HG02973 (cell line): Measurements from ENCODE around the gene HCN4.
"Not testable (repeated sequence)": the region's sequence is repeated elsewhere in the genome, so short reads cannot be mapped to it uniquely, and the experiment has no call there.

Experiments used
- ATAC-seq: cut with Tn5 transposase; IDR thresholded peaks from one replicate; pipeline ENCODE4 v1.9.1; 2021; ENCODE audit warnings: moderate library complexity; ENCODE audit not compliant: unreplicated experiment

The HCN4 gene

DNA sequence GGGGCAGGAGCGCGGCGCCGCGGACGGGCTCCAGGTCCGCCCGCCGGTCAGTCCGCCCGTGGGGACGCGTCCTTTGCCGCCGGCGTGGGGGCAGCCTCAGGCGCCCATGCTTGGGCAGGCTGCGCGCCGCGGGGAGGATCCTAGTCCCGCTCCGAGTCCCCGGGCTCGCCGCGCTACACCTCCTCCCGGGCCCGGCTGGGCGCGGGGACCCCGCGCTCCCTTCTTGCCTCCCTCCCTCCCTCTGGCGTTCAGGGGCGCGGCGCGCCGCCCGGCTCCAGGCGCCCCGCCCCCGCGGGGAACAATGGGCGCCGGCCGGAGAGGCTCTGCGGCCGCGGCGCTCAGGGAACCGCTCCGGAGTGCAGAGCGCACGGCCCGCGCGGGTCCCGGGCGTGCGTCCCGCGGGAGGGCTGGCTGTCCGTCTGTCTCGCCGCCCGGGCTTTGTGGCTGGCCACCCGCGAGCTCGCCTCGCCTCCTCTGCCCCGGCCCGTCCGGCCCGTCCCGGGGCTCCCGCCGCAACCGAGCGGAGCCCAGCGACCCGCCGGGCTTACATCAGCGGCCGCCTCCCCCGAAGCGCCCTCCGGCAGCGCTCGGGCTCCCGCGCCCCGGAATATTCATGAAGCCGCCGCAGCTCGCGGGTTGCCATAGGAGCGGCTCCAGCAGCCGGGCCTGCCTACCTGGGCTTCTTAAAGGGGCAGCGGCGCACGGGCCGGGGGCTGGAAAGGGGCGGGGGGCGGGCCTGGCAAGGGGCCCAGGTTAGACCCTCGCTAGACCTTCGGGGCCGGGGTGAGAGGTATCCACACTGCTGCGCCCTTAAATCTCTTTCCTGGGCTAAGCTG lies at the start of gene HCN4:
Gene HCN4 (minus strand): TSS at position 658 of the 836 bp plus-strand sequence. CDS start 688 bp downstream, outside the sequence.
- no peak for ATAC-seq

DNA sequence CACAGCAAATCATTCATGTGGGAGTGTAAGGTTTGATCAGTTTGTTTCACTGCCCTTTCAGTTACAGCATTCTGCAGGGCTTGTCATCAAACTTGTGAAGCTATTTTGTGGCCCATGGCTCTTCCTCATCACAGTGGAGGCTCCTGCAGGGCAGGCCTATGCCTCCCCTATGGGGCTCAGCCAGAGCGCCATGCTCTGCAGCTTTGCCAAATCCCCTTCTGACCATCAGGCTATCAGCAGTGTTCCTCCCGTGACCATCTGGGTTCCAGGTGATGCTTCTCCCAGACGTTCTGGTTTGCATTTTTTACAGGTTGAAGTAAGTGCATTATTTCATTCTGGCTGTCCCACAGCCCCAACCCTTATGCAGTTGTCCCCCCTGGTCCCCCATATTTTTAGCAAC lies 46.1 kb upstream of the HCN4 start:
- ATAC-seq: no peak

DNA sequence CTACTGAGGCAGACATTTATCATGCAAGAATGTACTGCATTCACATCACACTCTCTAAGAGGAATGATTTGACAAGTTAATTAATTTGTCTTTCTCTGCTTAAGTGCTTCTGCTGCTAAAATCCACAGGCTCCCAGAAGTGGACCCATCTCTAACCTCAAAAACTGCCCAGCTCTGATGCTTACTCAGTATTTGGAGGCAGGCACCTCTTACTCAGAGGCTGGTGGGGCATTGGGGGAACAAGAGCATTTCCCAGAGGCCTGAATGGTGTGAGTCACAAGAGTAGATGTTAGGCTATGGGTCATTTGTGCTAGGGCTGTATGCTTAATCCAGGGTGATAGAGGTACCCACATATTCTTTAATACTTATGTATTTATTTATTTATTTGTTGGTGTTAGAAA lies 34.4 kb upstream of the HCN4 start:
- no peak for ATAC-seq

DNA sequence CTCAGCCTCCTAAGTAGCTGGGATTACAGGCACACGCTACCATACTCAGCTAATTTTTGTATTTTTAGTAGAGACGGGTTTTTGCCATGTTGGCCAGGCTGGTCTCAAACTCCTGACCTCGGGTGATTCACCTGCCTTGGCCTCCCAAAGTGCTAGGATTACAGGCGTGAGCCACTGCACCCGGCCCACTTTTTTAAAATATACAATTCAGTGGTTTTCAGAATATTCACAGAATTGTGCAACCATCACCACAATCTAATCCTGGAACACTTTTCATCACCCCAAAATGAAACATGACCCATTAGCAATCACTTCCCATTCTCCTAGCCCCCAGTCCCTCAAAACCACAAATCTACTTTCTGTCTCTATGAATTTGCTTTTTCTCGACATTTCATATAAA lies 31.5 kb upstream of the HCN4 start:
- ATAC-seq: not testable (repeated sequence)

DNA sequence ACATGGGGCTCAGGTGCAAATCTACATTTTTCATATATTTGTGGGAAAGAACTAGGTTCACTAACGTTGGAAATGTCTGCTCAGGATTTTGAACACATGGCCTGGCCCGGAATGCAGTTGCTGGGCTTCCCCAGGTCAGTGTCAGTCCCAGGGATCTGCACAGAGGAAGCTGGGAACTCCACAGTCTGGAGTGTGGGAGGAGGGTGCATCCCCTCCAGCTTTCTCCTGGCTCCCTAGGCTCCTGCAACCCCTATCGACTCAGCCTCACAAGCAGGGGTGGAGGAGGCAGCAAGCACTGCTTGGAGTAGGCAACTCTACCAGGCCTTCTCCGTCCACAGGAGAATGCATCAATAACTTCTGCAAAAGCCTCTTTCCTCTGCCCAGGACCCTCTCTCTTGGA lies 30.1 kb upstream of the HCN4 start:
- ATAC-seq: no peak

DNA sequence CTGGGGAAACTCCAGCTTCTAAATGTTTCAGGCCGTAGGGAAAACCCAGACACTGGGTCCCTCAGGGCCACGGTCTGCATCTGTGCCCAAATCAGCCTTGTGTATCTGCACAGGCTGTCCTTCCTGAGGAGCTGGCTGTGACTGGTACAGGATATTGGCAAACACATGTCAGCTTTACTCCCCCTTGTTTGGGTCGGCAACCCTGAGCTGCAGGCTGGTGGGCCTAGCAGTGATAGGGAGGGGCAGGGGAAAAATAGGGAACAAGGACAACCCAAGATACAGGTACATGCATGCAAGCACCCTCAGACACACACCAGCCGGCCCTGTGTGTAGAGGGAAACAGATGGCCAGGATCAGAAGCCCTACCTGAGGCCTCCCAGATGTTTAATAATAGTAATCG lies 28.7 kb upstream of the HCN4 start:
- ATAC-seq: no peak

DNA sequence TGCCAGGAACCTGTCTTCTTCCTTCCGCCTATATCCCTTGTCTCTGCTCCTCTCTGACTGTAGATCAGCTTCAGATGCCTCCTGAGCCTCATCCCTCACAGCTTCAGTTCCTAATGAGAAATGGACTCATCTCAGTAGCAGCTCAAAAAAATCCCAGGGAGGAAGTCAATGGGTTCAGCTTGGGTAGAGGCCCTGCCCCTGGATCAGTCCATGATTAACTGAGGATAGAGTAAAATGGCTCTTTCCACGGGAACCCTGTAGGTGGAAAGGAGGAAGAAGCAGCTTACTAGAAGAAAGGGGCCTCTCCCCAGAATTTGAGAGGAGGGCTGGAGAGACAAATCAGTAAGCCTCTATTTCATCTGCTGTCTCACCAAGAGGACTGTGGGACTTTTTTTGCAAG lies 26.9 kb upstream of the HCN4 start:
- no peak for ATAC-seq

DNA sequence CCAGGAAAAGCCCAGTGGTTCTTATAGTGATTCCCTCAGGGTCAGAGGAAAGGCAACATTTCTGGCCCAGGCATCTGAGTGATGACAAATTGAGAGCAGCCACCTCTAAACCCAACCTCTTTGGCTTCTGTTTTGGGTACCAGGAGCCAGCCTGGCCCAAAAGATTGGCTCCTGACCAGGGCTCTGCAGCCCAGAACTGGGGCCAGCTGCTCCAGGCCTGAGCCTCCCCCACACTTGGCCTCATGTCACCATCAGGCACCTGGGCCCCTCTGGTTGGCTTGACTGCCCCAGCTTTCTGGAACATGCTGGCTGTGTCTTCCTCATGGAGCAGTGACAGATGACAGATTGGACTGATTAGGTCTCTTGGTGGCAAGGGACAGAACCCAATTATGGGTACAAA lies 26.0 kb upstream of the HCN4 start:
- no peak for ATAC-seq

DNA sequence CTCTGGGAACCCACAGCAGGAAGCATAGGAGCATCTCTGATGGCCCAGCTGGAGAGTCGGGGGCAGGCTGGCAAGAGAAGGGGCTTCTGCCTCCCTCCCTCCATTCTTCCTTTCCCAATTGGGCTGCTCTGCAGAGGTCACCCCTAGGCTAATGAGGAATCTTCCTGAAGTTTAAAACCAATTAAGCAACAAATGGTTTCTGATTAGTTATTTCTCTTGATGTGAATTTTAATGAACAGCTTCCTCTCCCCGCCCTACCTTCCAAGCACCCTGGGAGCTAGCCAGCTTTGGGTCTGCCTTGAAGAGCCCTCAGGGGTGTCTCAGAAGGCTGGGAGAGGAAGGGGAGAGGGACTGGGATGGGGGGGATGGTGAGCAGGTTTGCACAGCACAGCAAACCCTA lies 24.6 kb upstream of the HCN4 start:
- no peak for ATAC-seq

DNA sequence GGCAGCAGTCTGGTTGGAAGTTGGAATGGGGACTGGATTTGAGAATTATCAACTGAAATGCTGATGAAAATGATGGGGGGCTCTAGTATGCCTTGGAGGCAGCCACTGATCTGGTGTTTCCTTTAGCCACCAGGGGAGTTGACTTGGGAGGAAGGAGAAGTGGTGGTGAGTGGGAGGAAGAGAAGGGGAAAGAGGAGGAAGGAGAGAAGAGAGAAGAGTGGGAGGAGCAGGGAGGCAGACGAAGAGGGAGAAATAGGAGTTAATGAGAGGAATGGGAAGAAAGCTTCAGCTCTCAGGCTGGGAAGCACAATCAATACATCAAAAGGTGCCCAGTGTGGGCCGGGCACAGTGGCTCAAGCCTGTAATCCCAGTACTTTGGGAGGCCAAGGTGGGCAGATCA lies 23.3 kb upstream of the HCN4 start:
- no peak for ATAC-seq

DNA sequence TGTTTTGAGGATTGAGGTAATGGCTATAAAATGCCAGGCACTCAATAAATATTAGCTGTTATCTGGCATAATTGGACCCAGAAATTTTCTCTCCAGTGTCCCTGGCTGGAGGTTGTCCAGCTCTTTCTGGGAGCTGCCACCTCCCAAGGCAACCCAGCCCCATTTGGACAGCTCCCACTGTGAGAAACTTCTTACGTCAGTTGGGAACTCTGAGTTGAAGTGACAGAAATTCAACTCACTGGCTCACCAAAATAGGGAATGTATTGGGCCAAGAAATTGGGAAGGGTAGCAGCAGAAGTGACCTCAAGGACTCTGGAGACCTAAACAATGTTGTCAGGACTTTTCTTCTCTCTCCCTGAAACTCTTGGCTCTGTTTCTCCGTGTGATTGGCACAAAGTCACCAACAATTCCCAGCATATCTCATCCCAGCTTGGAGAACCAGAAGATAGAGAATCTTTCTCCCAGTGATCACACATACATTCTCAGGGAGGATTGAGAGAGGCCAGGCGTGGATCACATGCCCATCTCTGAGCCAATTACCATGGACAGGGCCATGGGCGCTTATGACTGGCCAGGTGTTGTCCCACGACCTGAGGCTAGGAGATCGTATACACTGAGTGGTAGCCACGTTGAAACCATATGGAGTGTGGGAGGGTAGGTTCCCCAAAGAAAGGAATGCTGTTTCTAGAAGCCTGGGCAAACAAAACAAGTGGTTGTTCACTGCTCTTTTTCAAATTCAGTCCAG lies 22.5 kb upstream of the HCN4 start:
- ATAC-seq: no peak

DNA sequence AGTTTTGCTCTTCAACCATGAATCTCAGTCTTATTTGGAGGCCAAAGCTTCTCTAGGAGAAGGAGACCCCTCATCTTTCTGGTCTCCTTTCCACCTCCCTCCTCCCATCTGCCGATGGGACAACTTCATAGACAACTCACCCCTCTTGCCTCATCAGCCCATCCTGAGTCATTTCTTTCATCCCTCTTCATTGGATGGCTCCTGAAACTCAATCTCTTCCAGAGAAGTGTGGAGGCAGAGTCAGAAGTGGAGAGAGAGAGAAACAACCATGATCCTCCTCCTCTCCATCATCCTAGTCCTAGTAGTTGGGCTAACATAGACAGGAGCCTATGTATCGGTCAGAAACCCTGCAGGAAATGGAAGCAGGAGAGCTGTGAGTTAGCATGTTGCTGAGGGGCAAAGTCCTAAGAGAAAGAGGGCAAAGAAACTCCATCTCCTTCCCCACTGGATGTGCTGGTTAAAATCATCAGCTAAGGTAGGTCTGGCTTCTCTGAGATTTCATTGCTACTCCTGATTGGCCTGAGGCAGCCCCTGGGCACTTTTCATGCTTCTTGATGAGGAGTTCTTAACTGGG lies 21.3 kb upstream of the HCN4 start:
- no peak for ATAC-seq

DNA sequence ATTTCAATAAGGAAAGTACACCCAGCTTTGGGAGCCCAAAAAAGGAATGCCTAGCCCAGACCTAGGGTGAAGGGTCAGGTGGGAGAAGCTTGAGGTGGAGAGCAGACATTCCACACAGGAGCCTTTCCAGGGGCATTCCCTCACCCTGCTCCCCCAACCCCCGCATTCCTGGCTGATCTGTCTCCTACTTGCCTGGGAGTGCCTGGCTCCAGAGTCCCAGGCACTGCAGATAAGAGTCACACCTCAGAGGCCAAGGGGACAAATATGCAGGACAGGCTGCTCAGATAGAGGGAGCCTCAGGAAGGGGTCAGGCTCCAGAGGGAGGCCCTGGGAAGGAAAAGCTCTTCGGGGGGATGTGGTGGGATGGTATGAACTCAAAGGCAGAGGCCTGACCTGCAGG lies 20.8 kb upstream of the HCN4 start:
- ATAC-seq: no peak

DNA sequence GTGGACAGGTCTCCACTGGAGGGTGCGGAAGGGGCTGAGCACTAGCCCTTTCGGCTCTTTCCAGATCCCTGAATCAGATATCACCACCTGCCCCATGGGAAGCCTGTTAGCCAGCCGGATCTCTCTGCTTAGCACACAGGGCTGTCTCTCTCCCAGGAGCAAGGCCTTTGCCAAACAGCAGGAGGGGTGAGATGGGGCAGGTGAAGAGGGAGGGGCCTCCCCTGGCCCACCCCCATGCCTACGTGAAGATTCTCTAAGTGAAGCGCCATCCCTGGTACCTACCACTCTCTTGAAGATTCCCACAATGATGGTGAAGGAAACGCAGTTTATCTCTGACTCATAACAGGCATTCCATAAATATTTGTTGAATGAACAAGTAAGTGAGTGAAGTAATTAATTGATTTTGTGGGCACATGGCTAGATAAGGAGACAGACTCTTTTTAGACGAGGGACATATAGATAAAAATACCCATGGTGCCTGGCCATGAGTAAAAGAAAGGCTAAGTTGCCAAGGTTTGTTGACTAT lies 19.6 kb upstream of the HCN4 start:
- ATAC-seq: no peak

DNA sequence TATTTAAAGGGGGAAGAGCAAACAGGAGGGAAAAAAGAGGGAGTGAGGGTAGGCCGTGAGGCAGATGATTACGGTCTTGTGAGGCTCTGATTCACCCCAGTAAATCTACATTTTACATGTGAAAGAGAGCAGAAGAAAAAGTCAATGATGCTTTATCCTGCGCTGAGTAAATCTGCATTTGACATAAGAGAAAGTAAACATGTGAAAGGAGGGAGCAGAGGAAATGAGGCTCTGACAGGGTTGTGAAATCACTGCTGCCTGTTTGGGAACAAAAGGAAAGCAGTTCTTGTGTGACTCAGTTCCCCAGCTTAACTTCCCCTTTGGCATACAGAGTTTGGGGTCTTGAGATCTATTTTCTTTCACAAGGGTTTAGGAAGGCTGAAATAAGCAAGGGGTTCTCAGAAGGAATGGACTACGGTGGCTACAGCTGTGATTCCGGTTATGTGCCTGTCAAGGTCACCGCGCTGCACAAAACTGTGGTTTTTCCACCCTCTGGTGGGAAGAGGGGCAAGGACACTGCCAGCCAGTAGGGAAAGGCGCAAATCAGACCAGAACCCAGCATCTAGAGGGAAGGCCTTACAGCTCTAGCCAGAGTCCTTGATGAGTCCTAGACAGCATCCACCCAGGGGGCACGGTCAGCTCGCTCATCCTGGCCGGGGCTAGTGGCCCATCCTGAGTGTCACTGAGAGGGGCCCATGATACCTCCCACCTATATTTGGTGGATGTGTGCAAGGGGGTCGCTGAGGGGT lies 18.9 kb upstream of the HCN4 start:
- ATAC-seq: no peak

DNA sequence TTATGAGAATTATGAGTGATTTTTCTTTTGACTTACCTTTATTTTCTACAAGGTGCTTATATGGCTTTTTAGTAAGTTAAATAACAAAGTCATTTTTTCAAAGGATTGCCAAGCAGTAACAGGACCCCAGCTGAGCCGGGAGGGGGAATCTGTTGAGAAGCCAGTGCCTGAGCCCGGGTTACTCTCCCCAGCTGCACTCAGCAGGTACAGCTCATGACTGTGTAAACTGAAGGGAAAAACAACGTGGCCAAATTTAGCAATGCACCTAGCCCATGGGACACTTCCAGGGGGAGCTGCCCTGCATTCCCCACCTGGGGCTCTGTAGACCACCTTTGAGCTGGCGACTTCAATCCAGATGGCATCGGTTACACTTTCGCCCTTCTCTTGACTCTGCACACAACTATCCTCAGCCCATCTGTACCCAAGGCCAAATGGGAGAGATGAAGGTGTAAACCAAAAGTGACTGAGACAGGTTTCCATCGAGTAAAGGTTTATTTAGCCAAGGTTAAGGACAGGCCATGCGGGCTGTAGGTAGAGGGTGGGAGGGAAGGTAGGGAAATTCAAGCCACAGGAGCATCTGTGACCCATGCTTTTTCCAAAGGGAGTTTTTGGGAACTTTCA lies 18.2 kb upstream of the HCN4 start:
- no peak for ATAC-seq

DNA sequence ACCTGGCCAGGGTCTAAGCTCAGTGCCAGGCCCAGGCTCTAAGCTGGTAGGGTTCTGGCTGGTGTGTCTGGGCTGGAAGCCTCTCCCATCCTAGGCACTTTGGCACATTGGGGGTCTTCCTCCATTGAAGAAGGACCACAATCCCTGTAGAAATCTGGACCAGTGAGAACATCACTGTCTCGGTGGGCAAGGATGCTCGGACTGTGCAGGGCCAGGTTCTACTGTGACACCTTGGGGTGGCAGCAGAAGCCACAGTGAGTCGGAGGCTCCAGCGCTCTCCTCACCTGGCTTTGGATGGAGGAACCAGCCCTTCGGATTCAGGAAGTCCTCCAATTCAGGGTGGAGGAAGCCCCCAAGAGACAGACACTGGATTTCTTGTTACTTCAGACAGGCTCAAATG lies 17.5 kb upstream of the HCN4 start:
- ATAC-seq: no peak

DNA sequence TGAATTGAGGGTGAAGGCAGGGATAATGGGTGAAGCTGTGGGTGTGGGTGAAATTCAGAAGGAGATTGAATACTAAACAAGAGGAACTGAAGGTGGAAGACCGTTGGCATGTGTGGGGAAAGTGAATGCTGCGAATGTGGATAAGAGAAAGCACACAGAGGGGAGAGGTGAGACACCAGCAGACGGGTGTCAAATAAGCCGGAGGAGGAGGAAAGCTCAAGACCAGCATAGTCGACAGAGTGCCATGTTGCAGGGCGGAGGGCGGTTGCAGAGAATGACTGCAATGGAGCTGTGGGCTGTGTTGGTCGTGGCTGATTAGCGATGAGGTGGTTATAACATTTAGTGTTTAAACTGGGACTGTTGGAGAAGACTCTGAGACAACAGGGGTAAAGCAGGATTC lies 16.4 kb upstream of the HCN4 start:
- no peak for ATAC-seq

DNA sequence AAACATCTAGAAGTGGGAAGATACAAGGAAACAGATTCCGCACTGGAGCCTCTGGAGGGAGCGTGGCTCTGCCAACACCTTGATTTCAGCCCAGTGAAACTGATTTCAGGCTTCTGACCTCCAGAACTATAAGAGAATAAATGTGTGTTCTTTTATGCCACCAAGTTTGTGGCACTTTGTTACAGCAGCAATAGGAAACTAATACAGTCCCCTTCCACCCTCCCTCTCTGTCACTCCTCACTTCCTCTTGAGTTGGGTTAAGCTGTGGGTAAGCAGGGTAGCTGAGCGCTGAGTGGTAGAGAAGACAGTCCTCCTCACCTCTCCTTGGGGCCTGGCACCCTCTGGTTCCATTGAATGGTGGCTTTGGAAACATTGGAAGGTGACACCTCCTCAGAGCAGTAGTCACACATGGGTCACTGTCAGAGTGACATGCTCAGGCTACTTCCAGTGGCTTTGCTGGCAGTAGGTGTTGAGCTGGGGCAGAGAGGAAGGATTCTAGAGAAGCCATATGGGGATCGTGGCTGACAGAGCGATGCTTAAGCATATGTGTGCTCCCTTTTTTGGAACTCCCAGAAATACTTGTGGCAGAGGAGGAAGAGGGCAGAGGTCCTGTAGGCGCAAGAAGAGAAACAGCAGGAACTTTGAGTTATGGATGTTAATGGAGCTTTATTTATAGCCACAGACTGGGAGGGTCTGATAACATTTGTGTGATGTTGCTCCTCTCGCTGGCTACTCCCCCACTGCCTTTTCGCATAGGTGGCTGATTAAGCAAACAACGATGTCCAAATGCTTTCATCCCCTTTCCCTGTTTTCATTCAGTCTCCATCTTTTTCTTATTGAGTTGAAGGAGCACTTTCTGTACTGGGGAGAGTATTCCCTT lies 14.8 kb upstream of the HCN4 start:
- ATAC-seq: no peak

DNA sequence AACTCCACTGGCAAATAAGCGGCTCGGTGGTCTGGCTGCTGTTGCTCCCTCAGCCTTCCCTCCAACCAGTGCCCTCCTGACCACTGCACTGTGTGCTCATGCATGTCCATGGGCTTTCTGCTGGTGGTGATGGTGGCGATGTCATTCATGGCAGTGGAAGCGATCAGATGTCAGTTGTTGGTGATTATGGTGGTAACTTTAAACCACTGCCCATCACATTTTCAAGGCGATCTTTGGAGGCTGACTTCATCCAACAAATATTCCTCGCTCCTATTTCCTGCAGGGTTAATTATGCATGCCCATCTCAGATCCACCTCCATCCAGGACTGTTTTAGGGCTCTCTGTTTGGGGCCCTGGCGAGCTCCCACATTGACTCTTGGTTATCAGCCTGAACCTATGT lies 13.4 kb upstream of the HCN4 start:
- ATAC-seq: no peak
